Transverse colon (tissue), 3 donors: Measurements from ENCODE around the gene NEO1.

Experiments used
- POLR2A ChIP-seq: fragments of 450-650 bp; IDR thresholded peaks from one replicate; pipeline ENCODE4 v1.6.1; 2016; ENCODE audit warnings: antibody characterized with exemption, mild to moderate bottlenecking, moderate library complexity
- TF ChIP-seq, protein P1 (sequence below), 5 experiments: fragments of 200-600 bp in 3 of 5; fragments of 450-650 bp in 2 of 5; sonication (generic) in 3 of 5; IDR thresholded peaks; 1 replicate in 2 of 5; 2 replicates in 3 of 5; pipeline ENCODE4 v1.5.1; 2016 to 2017; ENCODE audit warnings: antibody characterized with exemption in 5 of 5, inconsistent platforms in 3 of 5, mild to moderate bottlenecking in 2 of 5, moderate library complexity in 1 of 5

DNA sequence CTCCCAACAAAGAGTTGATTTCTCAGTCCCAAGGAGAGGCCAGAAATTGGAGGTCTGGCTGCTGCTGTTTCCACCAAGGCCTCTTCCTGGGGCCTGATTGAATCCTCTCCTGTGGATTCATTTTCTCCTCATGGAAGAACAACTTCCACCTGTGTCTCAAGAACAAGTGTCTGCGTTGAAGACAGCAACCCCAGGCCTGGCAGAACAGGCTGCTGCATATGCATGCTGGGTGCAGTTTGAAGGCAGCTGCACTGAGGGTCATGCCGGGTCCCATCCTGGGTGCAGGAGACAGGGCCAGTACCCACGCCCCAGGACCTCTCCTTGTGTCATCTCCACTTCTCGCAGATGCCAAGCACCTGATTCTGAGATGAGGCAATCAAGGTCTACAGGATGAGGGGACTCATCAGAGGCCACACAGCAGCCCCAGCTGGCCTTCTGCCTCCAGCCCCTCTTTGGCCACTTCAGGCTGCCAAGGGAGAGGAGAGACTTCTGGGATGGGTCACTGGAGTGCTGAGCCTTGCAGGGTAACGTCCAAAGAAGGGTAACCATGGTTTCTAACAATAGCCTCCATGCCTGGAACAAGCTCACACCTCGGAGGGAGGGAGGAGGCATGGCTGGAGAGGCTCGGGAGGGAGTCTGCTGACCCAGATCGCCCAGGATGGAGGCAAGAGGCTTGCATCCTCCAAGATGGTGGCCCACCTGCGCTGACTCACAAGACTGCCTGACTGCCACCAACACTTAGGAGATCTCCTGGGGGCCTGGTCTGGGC, 286.5 kb downstream of the NEO1 start:
- TF ChIP-seq, protein P1, sequence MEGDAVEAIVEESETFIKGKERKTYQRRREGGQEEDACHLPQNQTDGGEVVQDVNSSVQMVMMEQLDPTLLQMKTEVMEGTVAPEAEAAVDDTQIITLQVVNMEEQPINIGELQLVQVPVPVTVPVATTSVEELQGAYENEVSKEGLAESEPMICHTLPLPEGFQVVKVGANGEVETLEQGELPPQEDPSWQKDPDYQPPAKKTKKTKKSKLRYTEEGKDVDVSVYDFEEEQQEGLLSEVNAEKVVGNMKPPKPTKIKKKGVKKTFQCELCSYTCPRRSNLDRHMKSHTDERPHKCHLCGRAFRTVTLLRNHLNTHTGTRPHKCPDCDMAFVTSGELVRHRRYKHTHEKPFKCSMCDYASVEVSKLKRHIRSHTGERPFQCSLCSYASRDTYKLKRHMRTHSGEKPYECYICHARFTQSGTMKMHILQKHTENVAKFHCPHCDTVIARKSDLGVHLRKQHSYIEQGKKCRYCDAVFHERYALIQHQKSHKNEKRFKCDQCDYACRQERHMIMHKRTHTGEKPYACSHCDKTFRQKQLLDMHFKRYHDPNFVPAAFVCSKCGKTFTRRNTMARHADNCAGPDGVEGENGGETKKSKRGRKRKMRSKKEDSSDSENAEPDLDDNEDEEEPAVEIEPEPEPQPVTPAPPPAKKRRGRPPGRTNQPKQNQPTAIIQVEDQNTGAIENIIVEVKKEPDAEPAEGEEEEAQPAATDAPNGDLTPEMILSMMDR (IDR thresholded peaks at IDR 0.05), result no peak
- no peak for TF ChIP-seq POLR2A
